ENCODE results near the gene SNCAIP. TPM values are rescaled to one million over a fixed set of nuclear protein-coding genes. Genes with fewer than 3 reads are reported as not detected.
"Not testable (repeated sequence)": the region's sequence is repeated elsewhere in the genome, so short reads cannot be mapped to it uniquely, and the experiment has no call there.

SNCAIP gene
- total and polyA plus RNA-seq, 9 donors: 5.3 to 13.2 (median 8.9) TPM

GRCh38 chr5:122332599-122333555 is 20.8 kb downstream of the SNCAIP start:
- no peak overlapping the region for H3K4me3 ChIP-seq (ENCODE audit: low read length)
- H3K4me1 ChIP-seq (ENCODE audit: control insufficient read depth, insufficient read depth, low read length): no peaks in the 10 kb centered on the region
- H3K27ac ChIP-seq (ENCODE audit: low read length): no peak overlapping the region
- WGBS (ENCODE audit: insufficient coverage): 86% methylated on average over 1 of the region's 5 CpGs
- no peaks in the 10 kb centered on the region for H3K9me3 ChIP-seq (replicated peaks; ENCODE audit: control insufficient read depth, low read depth, low read length)
- no peaks in the 10 kb centered on the region for H3K27me3 ChIP-seq (ENCODE audit: control insufficient read depth, insufficient read depth, low read length)
- H3K36me3 ChIP-seq (ENCODE audit: control insufficient read depth, insufficient read depth, low read length): no peaks in the 10 kb centered on the region
- no peak for DNase-seq

GRCh38 chr5:122333564-122333963 is 21.5 kb downstream of the SNCAIP start:
- 93% methylated on average over 3 of the region's 4 CpGs for WGBS (ENCODE audit: insufficient coverage)
- Histone ChIP-seq H3K4me1 (ENCODE audit: control insufficient read depth, insufficient read depth, low read length) (no peaks in the 10 kb centered on the region), H3K36me3 (ENCODE audit: control insufficient read depth, insufficient read depth, low read length) (no peaks in the 10 kb centered on the region), H3K9me3 (replicated peaks; ENCODE audit: control insufficient read depth, low read depth, low read length) (no peaks in the 10 kb centered on the region), H3K27ac (ENCODE audit: low read length) (no peak overlapping the region), H3K27me3 (ENCODE audit: control insufficient read depth, insufficient read depth, low read length) (no peaks in the 10 kb centered on the region), H3K4me3 (ENCODE audit: low read length) (no peak overlapping the region)
- no peak for DNase-seq

DNA sequence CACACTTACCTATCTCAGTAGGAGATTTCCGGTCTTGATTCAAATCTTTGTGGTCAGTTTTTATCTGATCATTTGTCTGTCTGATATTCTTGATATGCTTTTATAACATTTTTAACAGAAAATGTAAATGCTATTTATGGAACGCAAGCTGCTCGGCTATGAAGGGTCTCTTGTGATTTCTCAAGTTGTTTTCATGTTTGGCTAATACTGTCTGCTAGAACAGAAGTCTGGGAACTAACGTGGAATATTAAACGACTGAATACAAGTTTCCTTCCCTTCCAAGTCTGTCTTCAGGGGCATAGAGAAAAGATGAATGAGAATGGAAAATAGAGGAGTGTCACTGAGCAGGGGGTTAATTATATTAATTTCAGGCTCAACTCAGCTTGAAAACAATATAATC is 27.6 kb downstream of the SNCAIP start:
- peak; percentile 79 for DNase-seq
- Histone ChIP-seq H3K27ac (ENCODE audit: low read length) (no peak overlapping the region), H3K4me3 (ENCODE audit: low read length) (no peak overlapping the region), H3K9me3 (replicated peaks; ENCODE audit: control insufficient read depth, low read depth, low read length) (no peaks in the 10 kb centered on the region), H3K4me1 (ENCODE audit: control insufficient read depth, insufficient read depth, low read length) (no peaks in the 10 kb centered on the region), H3K36me3 (ENCODE audit: control insufficient read depth, insufficient read depth, low read length) (no peaks in the 10 kb centered on the region), H3K27me3 (ENCODE audit: control insufficient read depth, insufficient read depth, low read length) (no peaks in the 10 kb centered on the region)
- no CpG with 5 or more reads among the region's 5 CpGs for WGBS (ENCODE audit: insufficient coverage)

GRCh38 chr5:122341087-122341486 is 29.1 kb downstream of the SNCAIP start:
- no peak for DNase-seq
- Histone ChIP-seq H3K9me3 (replicated peaks; ENCODE audit: control insufficient read depth, low read depth, low read length) (no peaks in the 10 kb centered on the region), H3K36me3 (ENCODE audit: control insufficient read depth, insufficient read depth, low read length) (no peaks in the 10 kb centered on the region), H3K27ac (ENCODE audit: low read length) (no peak overlapping the region), H3K27me3 (ENCODE audit: control insufficient read depth, insufficient read depth, low read length) (no peaks in the 10 kb centered on the region), H3K4me1 (ENCODE audit: control insufficient read depth, insufficient read depth, low read length) (no peaks in the 10 kb centered on the region), H3K4me3 (ENCODE audit: low read length) (no peak overlapping the region)
- no CpG with 5 or more reads among the region's 3 CpGs for WGBS (ENCODE audit: insufficient coverage)

GRCh38 chr5:122342256-122342655 is 30.2 kb downstream of the SNCAIP start:
- H3K4me3 ChIP-seq (ENCODE audit: low read length): no peak overlapping the region
- no peaks in the 10 kb centered on the region for H3K9me3 ChIP-seq (replicated peaks; ENCODE audit: control insufficient read depth, low read depth, low read length)
- H3K27ac ChIP-seq (ENCODE audit: low read length): no peak overlapping the region
- DNase-seq: no peak
- H3K36me3 ChIP-seq (ENCODE audit: control insufficient read depth, insufficient read depth, low read length): no peaks in the 10 kb centered on the region
- H3K27me3 ChIP-seq (ENCODE audit: control insufficient read depth, insufficient read depth, low read length): no peaks in the 10 kb centered on the region
- H3K4me1 ChIP-seq (ENCODE audit: control insufficient read depth, insufficient read depth, low read length): no peaks in the 10 kb centered on the region
- no CpG with 5 or more reads among the region's 4 CpGs for WGBS (ENCODE audit: insufficient coverage)

DNA sequence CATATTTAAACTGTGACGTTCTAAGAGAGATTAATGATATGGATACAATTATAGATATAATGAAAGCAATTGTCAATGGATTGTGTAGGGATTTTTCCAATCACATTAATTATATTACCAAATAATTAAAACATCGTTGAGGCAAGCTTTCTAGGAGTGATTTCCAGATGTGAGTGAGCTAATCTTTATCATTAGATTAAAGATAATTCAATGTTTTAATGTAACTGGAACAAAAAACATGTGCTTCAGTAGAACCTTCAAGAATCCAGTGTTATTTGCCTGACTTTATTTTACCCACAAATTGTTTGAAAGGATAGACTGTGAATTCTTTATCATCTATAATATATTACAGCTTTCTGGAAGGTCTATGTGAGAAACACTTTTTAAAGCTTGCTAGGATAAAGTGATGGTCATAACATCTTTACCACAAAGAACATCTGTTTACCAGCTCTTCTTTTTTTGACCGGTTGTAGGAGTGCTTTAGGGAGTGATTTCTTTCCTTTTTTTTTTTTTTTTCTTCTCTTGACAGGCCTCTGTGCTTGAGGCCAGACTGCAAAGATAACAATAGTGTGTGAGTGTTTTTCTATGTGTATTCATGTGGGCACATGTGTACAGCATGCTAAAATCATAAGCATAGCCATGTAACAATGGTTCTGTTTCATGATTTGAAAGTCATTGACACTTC is 35.0 kb downstream of the SNCAIP start:
- peak; percentile 22 for DNase-seq
- no peaks in the 10 kb centered on the region for H3K9me3 ChIP-seq (replicated peaks; ENCODE audit: control insufficient read depth, low read depth, low read length)
- H3K27ac ChIP-seq (ENCODE audit: low read length): no peak overlapping the region
- no peaks in the 10 kb centered on the region for H3K4me1 ChIP-seq (ENCODE audit: control insufficient read depth, insufficient read depth, low read length)
- no peaks in the 10 kb centered on the region for H3K27me3 ChIP-seq (ENCODE audit: control insufficient read depth, insufficient read depth, low read length)
- WGBS (ENCODE audit: insufficient coverage): no CpG with 5 or more reads among the region's 3 CpGs
- no peak overlapping the region for H3K4me3 ChIP-seq (ENCODE audit: low read length)
- H3K36me3 ChIP-seq (ENCODE audit: control insufficient read depth, insufficient read depth, low read length): no peaks in the 10 kb centered on the region

DNA sequence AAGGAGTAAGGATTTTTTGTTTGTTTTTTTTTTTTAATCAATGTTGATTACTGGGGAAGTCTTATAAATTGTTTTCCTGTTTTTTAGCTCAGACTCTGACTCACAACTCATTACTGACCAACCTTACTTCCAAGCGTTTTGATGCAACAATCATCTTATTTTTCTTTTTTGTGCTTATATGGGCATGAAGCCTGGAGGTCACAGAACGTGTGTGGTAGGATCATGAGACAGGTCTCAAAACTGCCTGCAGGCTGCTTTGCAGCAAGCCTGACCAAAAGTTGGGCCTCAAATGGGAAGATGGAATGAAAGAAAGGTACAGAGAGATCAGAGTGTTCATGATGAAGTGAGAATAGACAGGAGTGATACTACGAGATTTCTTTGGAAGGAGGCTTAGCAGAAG is 38.5 kb downstream of the SNCAIP start:
- Histone ChIP-seq H3K27me3 (ENCODE audit: control insufficient read depth, insufficient read depth, low read length) (no peaks in the 10 kb centered on the region), H3K4me1 (ENCODE audit: control insufficient read depth, insufficient read depth, low read length) (no peaks in the 10 kb centered on the region), H3K9me3 (replicated peaks; ENCODE audit: control insufficient read depth, low read depth, low read length) (no peaks in the 10 kb centered on the region), H3K36me3 (ENCODE audit: control insufficient read depth, insufficient read depth, low read length) (no peaks in the 10 kb centered on the region), H3K27ac (ENCODE audit: low read length) (no peak overlapping the region), H3K4me3 (ENCODE audit: low read length) (no peak overlapping the region)
- no peak for DNase-seq
- 67% methylated on average over 1 of the region's 3 CpGs for WGBS (ENCODE audit: insufficient coverage)

DNA sequence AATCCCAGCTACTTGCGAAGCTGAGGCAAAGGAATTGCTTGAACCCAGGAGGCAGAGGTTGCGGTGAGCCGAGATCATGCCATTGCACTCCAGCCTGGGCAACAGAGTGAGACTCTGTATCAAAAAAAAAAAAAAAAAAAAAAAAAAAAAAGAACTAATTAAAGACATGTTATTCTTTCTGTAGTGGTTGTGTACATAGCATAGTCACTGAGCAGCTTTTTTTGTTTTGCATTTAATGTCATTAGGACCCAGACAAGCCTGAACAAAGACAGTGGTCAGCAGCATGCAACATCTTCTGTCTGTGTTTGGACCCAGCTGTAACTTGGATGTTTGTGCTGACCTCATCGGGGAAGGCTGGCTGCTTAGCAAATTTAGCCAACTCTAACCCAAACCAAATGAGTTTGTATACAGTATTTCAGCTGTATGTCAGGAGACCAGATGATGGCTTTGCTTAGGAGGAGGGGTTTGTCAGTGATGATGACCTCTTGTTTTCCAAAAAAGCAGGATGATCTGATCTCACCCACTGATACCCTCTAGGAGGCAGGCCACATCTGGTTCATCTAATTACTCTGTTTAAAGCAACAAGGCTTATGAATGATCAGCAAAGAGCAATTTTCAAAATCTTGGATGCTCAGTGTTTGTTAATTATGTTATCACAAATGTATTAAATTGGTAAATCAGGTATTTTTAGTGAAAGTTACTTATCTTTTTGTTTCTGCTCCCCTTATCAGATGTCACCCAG is 39.5 kb downstream of the SNCAIP start:
- no peaks in the 10 kb centered on the region for H3K4me1 ChIP-seq (ENCODE audit: control insufficient read depth, insufficient read depth, low read length)
- H3K27ac ChIP-seq (ENCODE audit: low read length): no peak overlapping the region
- DNase-seq: no peak
- H3K9me3 ChIP-seq (replicated peaks; ENCODE audit: control insufficient read depth, low read depth, low read length): no peaks in the 10 kb centered on the region
- no peak overlapping the region for H3K4me3 ChIP-seq (ENCODE audit: low read length)
- no CpG with 5 or more reads among the region's 4 CpGs for WGBS (ENCODE audit: insufficient coverage)
- H3K36me3 ChIP-seq (ENCODE audit: control insufficient read depth, insufficient read depth, low read length): no peaks in the 10 kb centered on the region
- H3K27me3 ChIP-seq (ENCODE audit: control insufficient read depth, insufficient read depth, low read length): no peaks in the 10 kb centered on the region

GRCh38 chr5:122352331-122352730 is 40.3 kb downstream of the SNCAIP start:
- no peaks in the 10 kb centered on the region for H3K9me3 ChIP-seq (replicated peaks; ENCODE audit: control insufficient read depth, low read depth, low read length)
- no peak for DNase-seq
- no peaks in the 10 kb centered on the region for H3K4me1 ChIP-seq (ENCODE audit: control insufficient read depth, insufficient read depth, low read length)
- no peak overlapping the region for H3K4me3 ChIP-seq (ENCODE audit: low read length)
- no peaks in the 10 kb centered on the region for H3K36me3 ChIP-seq (ENCODE audit: control insufficient read depth, insufficient read depth, low read length)
- H3K27ac ChIP-seq (ENCODE audit: low read length): no peak overlapping the region
- no peaks in the 10 kb centered on the region for H3K27me3 ChIP-seq (ENCODE audit: control insufficient read depth, insufficient read depth, low read length)

DNA sequence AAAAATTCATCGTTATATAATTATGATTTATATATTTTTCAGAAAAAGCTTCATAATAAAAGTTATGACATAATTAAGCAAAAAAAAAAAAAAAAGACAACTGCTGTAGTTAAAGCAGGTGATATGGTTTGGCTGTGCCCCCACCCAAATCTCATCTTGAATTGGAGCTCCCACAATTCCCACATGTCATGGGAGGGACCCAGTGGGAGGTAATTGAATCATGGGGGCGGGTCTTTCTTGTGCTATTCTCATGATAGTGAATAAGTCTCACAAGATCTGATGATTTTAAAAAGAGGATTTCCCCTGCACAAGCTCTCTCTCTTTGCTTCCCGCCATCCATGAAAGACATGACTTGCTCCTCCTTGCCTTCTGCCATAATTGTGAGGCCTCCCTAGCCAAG is 41.3 kb downstream of the SNCAIP start:
- H3K4me1 ChIP-seq (ENCODE audit: control insufficient read depth, insufficient read depth, low read length); H3K36me3 ChIP-seq (ENCODE audit: control insufficient read depth, insufficient read depth, low read length); H3K27ac ChIP-seq (ENCODE audit: low read length); DNase-seq; H3K9me3 ChIP-seq (replicated peaks; ENCODE audit: control insufficient read depth, low read depth, low read length); H3K27me3 ChIP-seq (ENCODE audit: control insufficient read depth, insufficient read depth, low read length); H3K4me3 ChIP-seq (ENCODE audit: low read length): not testable (repeated sequence)
- WGBS (ENCODE audit: insufficient coverage): no CpG with 5 or more reads among the region's 3 CpGs

All from muscle of leg (tissue), 11 donors.